ENCODE results near the gene COL4A5. TPM values are rescaled to one million over a fixed set of nuclear protein-coding genes. Genes with fewer than 3 reads are reported as not detected.
"Not testable (repeated sequence)": the region's sequence is repeated elsewhere in the genome, so short reads cannot be mapped to it uniquely, and the experiment has no call there.

COL4A5 gene
- total RNA-seq: 6.3 TPM
- long read RNA-seq, full-length matches to known transcripts: 1 of 6 reads
- long read RNA-seq, partial matches to known transcripts: 4 of 6 reads
- long read RNA-seq, other reads (novel, unspliced or antisense): 1 of 6 reads

GRCh38 chrX:108439426-108439942, at the start of gene COL4A5:
TSS of gene COL4A5 (plus strand) at chrX:108439838. CDS start at chrX:108440126, 288 bp downstream.
- peak; percentile 94 for ATAC-seq (ENCODE audit: poor library complexity)
- intact Hi-C loops (cut with DNase I): no loop called here
- DNase-seq: peak; percentile 35

- intact Hi-C loops (cut with DNase I): not testable (repeated sequence)
- peak; percentile 83 for ATAC-seq (ENCODE audit: poor library complexity)
- DNase-seq: peak; percentile 32
Measured at GRCh38 chrX:108390976-108391717, 48.5 kb upstream of the COL4A5 start.

- intact Hi-C loops (cut with DNase I): no loop called here
- ATAC-seq (ENCODE audit: poor library complexity): no peak
- DNase-seq: no peak
Measured at GRCh38 chrX:108396188-108396891, 43.3 kb upstream of the COL4A5 start.

- intact Hi-C loops (cut with DNase I): no loop called here
- no peak for ATAC-seq (ENCODE audit: poor library complexity)
- no peak for DNase-seq
Measured at GRCh38 chrX:108396986-108397385, 42.7 kb upstream of the COL4A5 start.

GRCh38 chrX:108397627-108398391, 41.8 kb upstream of the COL4A5 start:
- DNase-seq (no peak), ATAC-seq (ENCODE audit: poor library complexity) (no peak)
- intact Hi-C loops (cut with DNase I): no loop called here

- intact Hi-C loops (cut with DNase I): no loop called here
- ATAC-seq (ENCODE audit: poor library complexity): no peak
- no peak for DNase-seq
Measured at GRCh38 chrX:108399418-108400165, 40.0 kb upstream of the COL4A5 start.

- no peak for ATAC-seq (ENCODE audit: poor library complexity)
- no peak for DNase-seq
- intact Hi-C loops (cut with DNase I): no loop called here
Measured at GRCh38 chrX:108412783-108413182, 26.9 kb upstream of the COL4A5 start.

GRCh38 chrX:108415146-108415545, 24.5 kb upstream of the COL4A5 start:
- ATAC-seq (ENCODE audit: poor library complexity) (no peak), DNase-seq (no peak)
- intact Hi-C loops (cut with DNase I): no loop called here

- intact Hi-C loops (cut with DNase I): no loop called here
- ATAC-seq (ENCODE audit: poor library complexity): no peak
- DNase-seq: no peak
Measured at GRCh38 chrX:108415891-108416290, 23.7 kb upstream of the COL4A5 start.

GRCh38 chrX:108417257-108417656, 22.4 kb upstream of the COL4A5 start:
- intact Hi-C loops (cut with DNase I): no loop called here
- DNase-seq (no peak), ATAC-seq (ENCODE audit: poor library complexity) (no peak)

- intact Hi-C loops (cut with DNase I): no loop called here
- ATAC-seq (ENCODE audit: poor library complexity): no peak
- DNase-seq: no peak
Measured at GRCh38 chrX:108419401-108419800, 20.2 kb upstream of the COL4A5 start.

GRCh38 chrX:108420481-108420880, 19.2 kb upstream of the COL4A5 start:
- ATAC-seq (ENCODE audit: poor library complexity): no peak
- no peak for DNase-seq
- intact Hi-C loops (cut with DNase I): no loop called here

- DNase-seq (no peak), ATAC-seq (ENCODE audit: poor library complexity) (no peak)
- intact Hi-C loops (cut with DNase I): no loop called here
Measured at GRCh38 chrX:108426262-108426661, 13.4 kb upstream of the COL4A5 start.

- intact Hi-C loops (cut with DNase I): no loop called here
- ATAC-seq (ENCODE audit: poor library complexity) (no peak), DNase-seq (no peak)
Measured at GRCh38 chrX:108435261-108435660, 4.4 kb upstream of the COL4A5 start.

- no peak for DNase-seq
- ATAC-seq (ENCODE audit: poor library complexity): no peak
- intact Hi-C loops (cut with DNase I): no loop called here
Measured at GRCh38 chrX:108437349-108438109, 2.1 kb upstream of the COL4A5 start.

GRCh38 chrX:108438110-108438623, 1.5 kb upstream of the COL4A5 start, which contains the start of gene COL4A6:
TSS of gene COL4A6 (minus strand) at chrX:108438422. CDS start at chrX:108438196, 226 bp downstream.
- intact Hi-C loops (cut with DNase I): no loop called here
- DNase-seq: peak; percentile 33
- peak; percentile 47 for ATAC-seq (ENCODE audit: poor library complexity)

GRCh38 chrX:108439961-108440696, 491 bp downstream of the COL4A5 start:
- peak; percentile 40 for DNase-seq
- intact Hi-C loops (cut with DNase I): no loop called here

More at GRCh38 chrX:108439961-108440696, 491 bp downstream of the COL4A5 start:
- peak; percentile 77 for ATAC-seq (ENCODE audit: poor library complexity)

Data from Right ventricle myocardium superior (tissue), 1 donor.